GM19463 (cell line): ENCODE results near the gene TAF4.
"Not testable (repeated sequence)": the region's sequence is repeated elsewhere in the genome, so short reads cannot be mapped to it uniquely, and the experiment has no call there.

Source experiments
- ATAC-seq: cut with Tn5 transposase; IDR thresholded peaks from one replicate; pipeline ENCODE4 v1.9.1; 2021; ENCODE audit warnings: mild to moderate bottlenecking, moderate library complexity; ENCODE audit not compliant: unreplicated experiment

Gene TAF4

DNA sequence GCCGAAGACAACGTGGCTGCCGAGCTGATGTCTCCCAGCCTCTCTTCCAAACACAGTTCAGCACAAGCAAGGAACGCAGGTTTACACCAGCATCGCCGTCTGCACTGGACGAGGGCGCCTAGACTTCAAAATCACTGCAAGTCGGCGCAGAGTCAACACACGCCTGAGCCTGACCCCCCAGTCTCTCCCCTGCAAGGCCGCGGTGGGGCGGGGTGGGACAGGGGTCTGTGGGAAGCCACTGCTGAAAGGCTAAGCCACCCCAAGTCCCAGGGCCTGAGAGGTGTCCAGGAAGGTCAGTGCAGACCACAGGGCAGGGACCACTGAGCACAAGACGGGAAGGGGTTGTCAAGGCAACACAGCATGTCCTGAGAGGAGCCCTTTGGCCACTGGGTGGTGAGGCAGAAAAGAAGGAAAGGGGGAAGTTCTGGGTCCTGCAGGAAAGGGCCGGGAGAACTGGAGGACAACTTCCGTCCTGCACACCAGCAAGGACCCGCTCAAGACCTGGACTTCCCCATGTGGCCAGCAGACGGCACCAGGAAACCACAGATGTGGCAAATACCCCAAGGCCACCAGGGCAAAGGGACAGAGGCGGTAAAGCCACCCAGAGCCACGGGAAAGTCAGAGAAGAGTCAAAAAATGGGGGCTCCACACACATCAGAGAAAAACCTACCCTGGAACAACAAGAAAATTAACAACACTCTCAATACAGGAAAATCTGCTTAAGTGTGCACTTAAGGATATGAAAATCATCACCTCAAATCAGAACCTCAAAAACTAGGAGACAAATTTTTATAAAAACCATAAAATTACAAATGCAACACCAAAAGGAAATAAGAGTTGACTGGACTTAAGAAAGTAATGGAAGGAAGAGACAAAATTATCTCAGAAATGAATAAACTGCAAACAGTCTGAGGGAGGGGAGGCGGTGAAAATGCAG, 84.8 kb downstream of the TAF4 start:
- ATAC-seq: no peak

GRCh38 chr20:61979701-61980635, 85.7 kb downstream of the TAF4 start:
- no peak for ATAC-seq

GRCh38 chr20:61979090-61979489, 86.6 kb downstream of the TAF4 start:
- ATAC-seq: no peak

GRCh38 chr20:61978491-61978890, 87.2 kb downstream of the TAF4 start:
- no peak for ATAC-seq

DNA sequence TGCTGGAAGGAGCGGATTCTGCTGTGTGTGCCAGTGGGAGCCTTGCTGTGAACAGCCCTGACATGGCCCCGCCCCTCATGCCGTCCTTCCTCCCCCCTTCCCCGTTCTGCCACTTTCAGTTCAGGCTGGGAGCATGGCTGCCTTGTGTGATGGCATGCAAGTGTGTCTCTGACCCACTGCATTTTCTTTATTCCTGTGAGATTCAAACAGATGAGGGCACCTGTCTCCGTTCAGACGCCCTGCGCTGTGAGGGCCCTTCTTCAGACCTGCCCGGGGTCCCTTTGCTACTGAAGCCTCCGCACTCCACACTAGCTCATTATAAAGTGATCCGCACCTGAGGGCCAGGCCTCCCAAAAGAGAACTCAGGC, 88.3 kb downstream of the TAF4 start:
- ATAC-seq: no peak

DNA sequence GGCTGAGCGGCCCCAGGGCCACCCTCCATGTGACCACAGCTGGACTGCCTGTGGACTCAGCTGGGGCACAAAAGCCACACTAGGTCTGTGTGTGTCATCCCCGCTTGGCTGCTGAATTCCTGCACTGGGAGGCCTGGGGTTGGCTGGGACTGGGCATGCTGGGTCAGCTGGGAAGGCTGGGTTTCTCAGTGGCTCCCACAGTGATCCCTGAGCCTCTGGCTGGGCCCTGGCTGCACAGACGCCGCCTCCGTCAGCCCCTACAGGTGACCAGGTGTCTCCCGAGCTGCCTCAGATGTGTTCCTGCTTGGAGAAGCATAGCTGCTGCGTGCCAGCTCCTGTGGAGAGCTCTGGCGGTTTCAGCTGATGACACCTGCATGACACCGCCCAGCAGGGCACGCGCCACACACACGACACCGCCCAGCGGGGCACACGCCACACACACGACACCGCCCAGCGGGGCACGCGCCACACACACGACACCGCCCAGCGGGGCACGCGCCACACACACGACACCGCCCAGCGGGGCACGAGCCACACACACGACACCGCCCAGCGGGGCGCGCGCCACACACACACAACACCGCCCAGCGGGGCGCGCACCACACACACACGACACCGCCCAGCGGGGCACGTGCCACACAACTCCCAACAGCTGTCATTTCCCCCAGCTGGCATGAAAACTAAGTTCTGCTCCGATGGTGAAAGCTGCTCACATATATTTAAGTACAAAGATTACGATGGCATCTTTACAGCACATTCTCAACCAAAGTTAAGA, 88.8 kb downstream of the TAF4 start:
- ATAC-seq: no peak

GRCh38 chr20:61976263-61976643, 89.4 kb downstream of the TAF4 start:
- no peak for ATAC-seq

GRCh38 chr20:61975407-61976129, 90.1 kb downstream of the TAF4 start:
- ATAC-seq: no peak

- no peak for ATAC-seq
Measured at GRCh38 chr20:61974357-61974665, 91.4 kb downstream of the TAF4 start.

DNA sequence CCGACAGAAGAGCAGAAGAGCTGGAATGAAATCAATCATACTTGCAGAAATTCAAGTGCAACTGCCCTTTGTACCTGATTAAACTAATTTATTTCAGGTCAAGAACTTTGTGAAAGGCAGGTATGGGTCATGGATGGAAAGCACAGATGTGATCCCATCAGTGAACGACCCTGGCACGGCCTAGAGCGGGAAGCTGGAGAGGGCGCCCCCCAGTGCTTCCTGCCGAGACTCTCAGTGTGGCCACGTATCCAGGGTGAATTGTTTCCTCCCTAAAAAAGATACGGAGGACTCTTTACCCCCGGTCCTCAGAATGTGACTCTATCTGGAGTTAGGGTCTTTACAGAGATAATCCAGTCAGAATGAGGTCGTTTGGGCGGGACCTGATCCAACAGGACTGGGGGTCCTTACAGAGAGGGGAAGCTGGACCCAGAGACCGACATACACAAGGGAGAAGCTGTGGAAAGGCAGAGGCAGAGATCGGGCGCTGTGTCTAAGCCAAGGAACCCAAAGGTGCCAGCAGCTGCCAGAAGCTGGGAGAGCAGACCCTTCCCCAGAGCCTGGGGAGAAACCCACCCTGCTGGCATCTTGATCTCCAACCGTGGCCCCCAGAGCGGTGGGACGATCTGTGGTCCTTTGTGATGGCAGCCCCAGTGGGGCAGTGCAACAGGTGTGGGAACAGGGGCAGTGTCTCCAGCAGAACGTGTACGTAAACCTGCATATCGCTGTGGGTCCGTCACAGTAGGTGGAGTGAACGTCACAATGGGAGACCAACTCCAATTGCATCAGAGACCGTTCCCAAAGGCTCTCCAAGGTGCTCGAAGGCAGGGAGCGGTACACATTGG, 91.9 kb downstream of the TAF4 start:
- no peak for ATAC-seq

DNA sequence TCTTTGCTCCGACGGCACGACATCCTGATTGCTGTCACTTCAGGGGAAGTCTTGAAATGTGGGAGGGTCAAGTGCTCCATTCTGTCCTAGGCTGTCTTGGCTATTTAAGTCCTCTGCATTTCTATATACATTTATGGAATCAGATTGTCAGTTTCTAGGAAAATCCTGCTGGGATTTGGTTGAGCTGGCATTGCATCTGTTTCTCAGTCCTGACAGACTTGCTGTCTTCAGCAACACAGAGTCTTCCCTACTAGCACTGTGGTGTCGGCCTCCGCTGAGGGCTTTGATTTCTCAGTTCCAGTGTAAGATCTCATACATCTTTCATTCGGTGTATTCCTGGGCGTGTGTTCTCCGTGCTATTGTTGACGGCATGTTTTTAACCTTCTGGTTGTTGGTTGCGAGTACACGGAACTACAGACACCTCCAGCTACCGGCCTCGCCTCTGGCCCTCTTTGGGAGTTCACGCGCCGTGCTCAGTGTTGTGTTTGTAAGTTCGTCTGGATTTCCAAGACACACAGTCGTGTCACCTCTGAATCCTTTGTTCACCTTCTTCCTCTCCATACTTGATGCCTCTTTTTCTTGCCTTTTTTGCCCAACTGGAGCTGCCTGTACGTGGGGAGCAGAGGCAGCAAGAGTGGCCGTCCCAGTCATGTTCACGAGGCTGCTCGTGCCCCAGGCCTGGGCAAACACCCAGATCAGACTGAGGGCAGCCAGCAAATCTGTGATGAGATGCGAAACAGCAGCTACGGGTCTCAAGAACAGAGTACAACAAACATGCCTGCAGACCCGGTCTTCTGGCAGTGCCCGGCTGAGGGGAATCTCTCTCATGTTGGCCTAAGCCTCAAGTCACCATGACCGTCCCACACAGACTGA, 92.8 kb downstream of the TAF4 start:
- ATAC-seq: no peak

DNA sequence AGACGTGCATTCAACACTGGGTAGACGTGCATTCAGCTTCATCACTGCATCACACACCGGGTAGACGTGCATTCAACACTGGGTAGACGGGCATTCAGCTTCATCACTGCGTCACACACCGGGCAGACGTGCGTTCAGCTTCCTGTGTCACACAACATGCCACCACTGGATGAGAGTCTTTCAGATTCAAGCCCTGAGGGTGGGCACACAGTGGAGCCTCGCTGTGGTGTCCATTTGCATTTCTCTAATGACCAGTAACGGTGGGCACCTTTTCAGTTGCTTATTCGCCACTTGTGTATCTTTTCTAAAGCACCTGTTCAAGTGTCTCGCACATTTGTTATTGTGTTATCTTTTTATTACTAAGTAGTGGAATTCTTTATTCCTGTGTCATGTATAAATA, 94.1 kb downstream of the TAF4 start:
- not testable (repeated sequence) for ATAC-seq

GRCh38 chr20:61970357-61970756, 95.3 kb downstream of the TAF4 start:
- ATAC-seq: no peak

GRCh38 chr20:61969806-61970205, 95.9 kb downstream of the TAF4 start:
- no peak for ATAC-seq

GRCh38 chr20:61968932-61969331, 96.7 kb downstream of the TAF4 start:
- ATAC-seq: no peak

DNA sequence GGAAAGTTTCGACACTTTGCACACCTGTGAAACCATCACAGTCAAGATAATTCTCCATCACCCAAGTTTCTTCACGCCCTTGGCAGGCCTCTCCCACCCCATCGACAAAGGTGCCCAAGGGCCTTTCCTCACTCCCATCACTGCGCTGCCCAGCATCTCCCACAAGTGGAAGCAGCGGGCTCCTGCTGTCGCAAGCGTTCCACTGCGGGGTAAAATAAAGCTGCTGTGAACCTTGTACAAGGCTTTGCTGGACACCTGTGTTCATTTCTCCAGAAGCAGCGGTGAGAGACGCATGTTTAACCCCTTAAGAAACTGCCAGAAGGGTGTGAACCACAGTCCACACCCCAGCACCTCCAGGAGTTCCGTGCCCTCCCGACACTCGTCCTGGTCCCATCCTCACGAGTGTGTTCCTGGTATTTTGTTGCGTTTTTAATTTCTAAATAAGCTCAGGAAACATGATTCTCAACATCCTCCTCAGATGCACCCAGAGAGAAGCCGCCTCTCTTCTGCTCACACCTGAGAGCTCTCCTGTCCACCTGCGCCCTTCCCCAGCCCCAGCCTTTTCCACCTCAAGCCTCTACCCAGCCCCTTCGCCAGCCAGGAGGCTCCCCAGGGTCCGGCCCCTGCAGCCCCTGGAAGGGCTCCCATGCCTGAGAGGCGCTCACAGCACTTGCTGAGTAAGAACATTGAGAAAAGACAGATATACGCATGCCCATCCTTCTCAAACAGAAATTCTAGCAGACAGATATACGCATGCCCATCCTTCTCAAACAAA, 97.5 kb downstream of the TAF4 start:
- no peak for ATAC-seq

GRCh38 chr20:61967300-61967699, 98.4 kb downstream of the TAF4 start:
- no peak for ATAC-seq
